NCI-H187 (cell line): ENCODE measurements around the gene STX12.
A peak's percentile ranks its signal among the peaks of the same experiment; 100 is the strongest.

Experiments used
- DNase-seq, 2 experiments: peaks; one replicate each; lab custom pipeline; 2025; lab: John Stamatoyannopoulos, UW

STX12 gene

GRCh38 chr1:27772932-27773825, at the start of gene STX12:
TSS of gene STX12 (plus strand) at chr1:27773219. CDS start at chr1:27773308, 89 bp downstream.
- peak; percentile 94 for DNase-seq

DNA sequence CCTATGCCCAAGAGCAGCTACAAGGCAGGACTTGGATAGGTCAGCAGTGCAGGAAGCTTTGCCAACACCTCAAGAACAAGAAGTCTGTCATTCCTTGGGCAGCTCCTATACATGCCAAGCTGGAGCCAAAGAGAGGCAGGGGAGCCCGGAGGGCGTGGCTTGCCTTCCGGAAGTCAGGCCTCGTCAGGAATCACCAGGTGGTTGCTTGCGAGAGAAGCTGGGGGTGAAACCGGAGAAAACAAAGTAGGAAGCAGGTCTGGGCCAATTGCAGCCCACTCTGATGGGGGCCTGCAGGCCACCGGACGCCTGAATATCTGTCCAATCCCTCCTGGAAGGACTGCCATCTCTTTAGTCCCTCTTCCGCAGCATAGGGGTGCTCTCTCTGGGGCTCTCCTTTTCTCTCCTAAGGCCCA, 48.1 kb upstream of the STX12 start:
- DNase-seq = peak in 1 of 2 experiments; percentile 54

GRCh38 chr1:27725374-27726172, 47.4 kb upstream of the STX12 start, which contains the start of gene FAM76A:
TSS of gene FAM76A (plus strand) at chr1:27725961. CDS start at chr1:27726081, 120 bp downstream.
- DNase-seq = peak; percentile 98 to 99

DNA sequence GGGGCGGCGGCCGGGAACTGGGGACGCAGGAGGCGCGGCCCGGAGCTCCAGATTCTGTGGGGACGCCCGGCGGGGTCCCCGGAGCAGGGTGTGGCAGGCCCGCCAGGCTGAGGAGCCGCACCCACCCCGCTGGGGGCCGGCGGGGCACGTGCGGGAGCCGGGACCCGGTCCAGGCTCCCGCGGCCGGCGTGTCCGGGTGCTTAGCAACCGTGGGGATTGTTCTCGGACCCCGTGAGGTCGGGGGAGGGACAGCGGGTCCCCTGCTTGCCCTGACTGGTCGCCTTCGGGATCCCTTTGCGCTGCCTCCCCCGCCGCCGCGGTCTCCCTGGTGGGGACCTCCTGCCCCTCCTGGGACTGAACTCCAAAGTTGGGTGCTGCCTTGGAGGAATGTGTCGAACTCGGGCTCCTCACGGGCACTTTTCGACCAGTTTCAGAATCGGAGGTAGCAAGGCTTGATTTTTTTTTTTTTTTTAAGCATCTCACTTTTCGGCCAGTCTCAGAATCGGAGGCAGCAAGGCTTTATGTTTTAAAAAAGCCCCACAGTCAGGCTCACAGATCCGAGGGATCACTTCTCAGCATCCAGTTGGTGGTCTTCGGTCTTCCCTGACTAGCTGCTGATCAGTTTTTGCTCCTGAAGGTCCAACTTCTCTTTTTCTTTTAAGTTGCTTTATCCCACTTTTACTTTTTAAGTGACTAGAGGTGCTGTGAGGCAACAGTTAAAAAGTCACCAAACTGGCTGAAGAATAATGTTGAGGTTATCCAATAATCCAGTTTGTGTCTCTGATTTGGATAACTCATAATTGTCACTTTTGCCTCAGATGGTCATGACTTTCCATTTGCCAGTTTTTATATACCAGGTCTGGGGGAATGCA, 46.6 kb upstream of the STX12 start:
- no peak for DNase-seq

- DNase-seq = no peak
Measured at GRCh38 chr1:27727126-27727525, 45.9 kb upstream of the STX12 start.

DNA sequence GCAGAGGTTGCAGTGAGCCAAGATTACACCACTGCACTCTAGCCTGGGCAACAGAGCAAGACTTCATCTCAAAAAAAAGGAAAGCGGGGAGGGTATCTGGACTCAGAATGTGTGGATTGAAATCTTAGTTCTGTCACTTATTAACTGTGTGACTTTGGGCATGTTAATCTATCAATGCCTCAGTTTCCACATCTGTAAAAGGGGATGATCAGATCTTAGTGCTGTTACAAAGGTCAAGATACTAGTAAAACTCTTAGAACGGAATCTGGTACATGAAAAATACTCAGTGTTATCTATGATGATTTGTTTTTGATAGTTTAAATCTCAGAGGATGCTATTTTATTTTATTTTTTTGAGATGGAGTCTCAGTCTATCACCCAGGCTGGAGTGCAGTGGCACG, 36.8 kb upstream of the STX12 start:
- DNase-seq = no peak

- no peak for DNase-seq
Measured at GRCh38 chr1:27741121-27741520, 31.9 kb upstream of the STX12 start.

DNA sequence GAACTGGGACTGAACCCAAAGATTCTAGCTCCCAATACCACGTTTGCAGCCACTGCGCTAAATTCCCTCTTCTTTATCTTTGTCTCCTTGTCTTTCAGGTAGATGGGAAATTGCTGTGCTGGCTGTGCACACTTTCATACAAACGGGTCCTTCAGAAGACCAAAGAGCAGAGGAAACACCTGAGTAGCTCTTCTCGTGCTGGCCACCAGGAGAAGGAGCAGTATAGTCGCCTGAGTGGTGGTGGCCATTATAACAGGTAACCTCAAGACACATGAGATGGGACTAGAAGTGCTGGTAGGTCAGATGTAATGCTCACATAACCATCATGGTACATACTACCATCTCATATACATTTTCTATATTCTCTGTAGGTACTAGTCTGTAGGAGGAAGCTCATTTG, 28.5 kb upstream of the STX12 start:
- DNase-seq = no peak

DNA sequence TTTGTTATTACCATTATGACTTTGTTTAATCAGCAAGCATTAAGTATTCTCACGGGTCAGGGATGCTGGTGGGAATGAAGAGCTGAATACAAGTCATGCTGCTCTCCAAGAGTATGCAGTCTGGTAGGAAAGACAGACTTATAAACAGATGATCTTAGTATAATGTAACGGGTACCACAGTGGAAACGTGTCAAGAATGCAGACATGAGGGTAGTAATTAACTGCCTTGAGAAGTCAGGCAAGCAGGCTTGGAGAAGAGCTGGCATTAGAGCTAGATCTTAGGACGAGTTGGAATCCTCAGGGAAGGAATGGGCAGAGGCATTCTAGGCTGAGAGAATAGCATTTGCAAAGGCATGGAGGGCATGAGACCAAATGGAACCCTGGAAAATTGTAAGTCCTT, 27.6 kb upstream of the STX12 start:
- DNase-seq = no peak

GRCh38 chr1:27752360-27752759, 20.7 kb upstream of the STX12 start:
- no peak for DNase-seq

GRCh38 chr1:27755286-27755685, 17.7 kb upstream of the STX12 start:
- no peak for DNase-seq

DNA sequence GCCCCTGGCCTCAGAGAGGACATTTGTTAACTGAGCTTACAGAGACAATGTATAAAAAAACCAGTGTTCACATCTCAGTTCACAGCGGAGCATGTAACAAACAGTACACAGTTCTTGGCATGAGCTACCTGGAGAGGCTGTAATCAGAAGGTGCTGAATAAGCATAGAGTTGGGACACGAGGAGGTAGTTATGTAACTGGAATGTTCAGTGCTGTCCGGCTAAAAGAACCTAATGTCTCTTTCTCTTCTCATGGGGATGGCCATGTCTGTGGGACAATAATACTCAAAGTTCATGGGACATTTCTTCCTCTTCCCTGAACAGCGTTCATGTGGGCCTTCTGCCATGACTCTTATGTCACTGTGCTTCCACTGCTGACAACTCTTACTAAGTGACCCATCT, 17.2 kb upstream of the STX12 start:
- no peak for DNase-seq

DNA sequence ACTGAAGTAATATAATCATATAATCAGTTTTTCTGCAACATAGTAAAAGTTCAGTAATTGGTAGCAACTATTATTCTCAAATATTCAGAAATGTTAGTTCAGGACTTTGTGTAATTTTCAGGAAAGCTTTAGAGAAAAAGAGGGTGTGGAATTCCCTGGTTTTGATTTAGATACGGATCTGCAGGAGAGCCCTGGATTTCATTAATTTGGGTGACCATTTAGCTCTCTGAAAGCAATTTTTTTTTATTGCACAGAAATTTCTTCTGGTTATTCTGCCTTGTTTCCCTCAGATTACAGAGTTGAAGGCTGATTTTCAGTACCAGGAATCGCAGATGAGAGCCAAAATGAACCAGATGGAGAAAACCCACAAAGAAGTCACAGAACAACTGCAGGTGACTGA, 13.8 kb upstream of the STX12 start:
- no peak for DNase-seq

DNA sequence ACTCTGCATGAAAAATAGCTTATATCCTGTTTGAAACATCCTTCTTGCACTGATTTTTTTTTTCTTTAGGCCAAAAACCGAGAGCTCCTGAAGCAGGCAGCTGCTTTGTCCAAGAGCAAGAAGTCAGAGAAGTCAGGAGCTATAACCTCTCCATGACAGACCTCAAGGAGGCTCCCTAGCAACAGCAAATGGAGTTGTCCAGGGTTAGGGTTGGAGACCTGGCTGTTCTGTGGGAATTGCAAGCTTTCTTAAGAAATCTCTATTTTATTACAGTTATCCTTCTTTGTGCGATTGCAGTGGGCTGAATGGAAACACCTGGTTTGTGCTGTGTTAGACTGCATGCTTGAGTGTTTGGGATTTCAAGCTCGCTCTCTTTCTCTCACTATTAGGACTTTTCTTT, 12.6 kb upstream of the STX12 start:
- DNase-seq = no peak

- DNase-seq = no peak
Measured at GRCh38 chr1:27762033-27762432, 11.0 kb upstream of the STX12 start.

GRCh38 chr1:27763358-27763757, 9.7 kb upstream of the STX12 start:
- no peak for DNase-seq

GRCh38 chr1:27770293-27770830, 2.7 kb upstream of the STX12 start:
- no peak for DNase-seq

- DNase-seq = no peak
Measured at GRCh38 chr1:27772036-27772931, 735 bp upstream of the STX12 start.

DNA sequence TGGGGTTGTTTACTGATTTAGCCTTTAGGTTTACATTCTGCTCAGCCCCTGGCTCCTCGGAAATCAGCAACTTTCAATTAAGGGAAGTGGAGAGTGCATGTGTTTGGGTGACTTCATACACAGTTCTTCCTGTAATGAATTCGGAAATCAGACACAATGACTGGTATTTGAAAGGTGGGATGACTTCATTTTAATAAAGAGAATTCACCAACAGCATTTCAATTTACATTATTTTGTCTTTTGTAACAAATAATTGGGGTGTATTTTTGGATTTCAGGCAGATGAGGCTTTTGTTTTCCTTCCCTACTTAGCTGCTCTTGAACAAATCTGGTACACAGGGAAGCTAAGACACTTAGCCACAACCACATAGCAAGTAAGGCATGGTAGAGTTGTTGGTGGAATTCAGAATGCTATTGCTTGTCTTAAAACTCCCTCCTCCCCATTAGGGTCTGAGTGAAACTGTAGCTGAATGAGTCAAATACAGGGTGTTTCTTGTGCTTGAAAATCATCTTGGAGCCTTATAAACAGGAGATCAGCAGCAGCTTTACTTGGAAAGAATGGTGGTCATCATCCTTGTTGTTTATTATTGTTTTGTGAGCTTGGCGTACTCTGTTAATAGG, 917 bp downstream of the STX12 start:
- no peak for DNase-seq

DNA sequence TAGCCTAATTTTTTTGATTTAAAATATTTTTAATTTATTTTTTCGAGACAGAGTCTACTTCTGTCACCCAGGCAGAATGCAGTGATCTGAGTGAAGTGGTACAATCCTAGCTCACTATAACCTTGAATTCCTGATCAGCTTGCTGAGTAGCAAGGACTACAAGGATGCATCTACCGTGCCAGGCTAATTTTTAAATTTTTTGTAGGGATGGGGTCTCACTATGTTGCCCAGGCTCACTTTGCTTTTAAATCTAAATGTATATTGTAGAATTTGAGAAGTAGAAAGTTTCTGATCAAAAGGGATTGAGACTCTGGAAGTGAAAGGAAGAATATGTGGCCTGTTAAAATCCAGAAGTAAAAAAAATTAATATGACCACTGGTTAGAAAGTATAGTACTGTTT, 1.6 kb downstream of the STX12 start:
- no peak for DNase-seq
